Peyer's patch (tissue), 4 donors: ENCODE measurements around the gene PDCD1. TPM values are rescaled to one million over a fixed set of nuclear protein-coding genes. Genes with fewer than 3 reads are reported as not detected.
A peak's percentile ranks its signal among the peaks of the same experiment; 100 is the strongest.

Experiments used
- DNase-seq, 3 donors: peaks; one replicate each; pipeline ENCODE4 v3.0.0-alpha.2; 2017 to 2019
- H3K27ac ChIP-seq, 4 donors: fragments of 200-600 bp; sonication (generic); one replicate each; pipeline ENCODE4 v1.5.1; 2016 to 2019
- H3K27me3 ChIP-seq, 2 donors: fragments of 200-600 bp; sonication (generic); one replicate each; pipeline ENCODE4 v1.5.1; 2019
- H3K36me3 ChIP-seq, 3 donors: fragments of 200-600 bp; sonication (generic); one replicate each; pipeline ENCODE4 v1.5.1; 2016 to 2019
- H3K4me1 ChIP-seq, 4 donors: fragments of 200-600 bp; sonication (generic); one replicate each; pipeline ENCODE4 v1.5.1; 2016 to 2019
- H3K4me3 ChIP-seq, 4 donors: fragments of 200-600 bp; sonication (generic); 1 replicate in 3 of 4; 2 replicates in 1 of 4; pipeline ENCODE4 v1.5.1; 2016 to 2019; ENCODE audit warnings: mild to moderate bottlenecking in 1 of 4
- H3K9me3 ChIP-seq, 4 donors: fragments of 200-600 bp; sonication (generic); one replicate each; pipeline ENCODE4 v1.5.1; 2016 to 2019; ENCODE audit warnings: mild to moderate bottlenecking in 1 of 4
- CTCF ChIP-seq, 6 experiments: fragments of 450-650 bp in 4 of 6; fragments of 200-600 bp in 2 of 6; sonication (generic) in 1 of 6; IDR thresholded peaks; one replicate each; pipeline ENCODE4 v1.5.1; 2017 to 2019; ENCODE audit warnings: antibody characterized with exemption in 6 of 6, mild to moderate bottlenecking in 3 of 6, moderate library complexity in 1 of 6
- POLR2A ChIP-seq, 2 donors: fragments of 450-650 bp; IDR thresholded peaks; one replicate each; pipeline ENCODE4 v1.5.1; 2017; ENCODE audit warnings: antibody characterized with exemption in 2 of 2, mild to moderate bottlenecking in 2 of 2, moderate library complexity in 2 of 2
- total RNA-seq, 4 donors: library from RNA; depleted of rRNA; stranded (reverse); fragments of >200 nt; gene quantifications; one replicate each; pipeline ENCODE4 v1.1.0, GENCODE V29; 2016

Gene PDCD1
- total RNA-seq, 4 donors from 2014 or later: 1.6 to 2.7 TPM; not detected in 2

GRCh38 chr2:241900251-241901017, 41.7 kb upstream of the PDCD1 start:
- H3K36me3 ChIP-seq: no peaks in the 10 kb centered on the region
- H3K9me3 ChIP-seq: no peaks in the 10 kb centered on the region
- TF ChIP-seq POLR2A (IDR thresholded peaks at IDR 0.05): no peak
- TF ChIP-seq CTCF (IDR thresholded peaks at IDR 0.05): no peak
- peak in 2 of 3 donors; percentile 24 to 42 for DNase-seq
- no peaks in the 10 kb centered on the region for H3K4me1 ChIP-seq
- H3K27me3 ChIP-seq: no peaks in the 10 kb centered on the region
- H3K4me3 ChIP-seq: no peak overlapping the region
- H3K27ac ChIP-seq: peak overlapping the region in 1 of 4 donors; percentile 43

- Histone ChIP-seq H3K4me3 (no peak overlapping the region), H3K27ac (peak overlapping the region in 1 of 4 donors; percentile 43), H3K9me3 (no peaks in the 10 kb centered on the region), H3K4me1 (no peaks in the 10 kb centered on the region), H3K36me3 (no peaks in the 10 kb centered on the region), H3K27me3 (no peaks in the 10 kb centered on the region)
- TF ChIP-seq POLR2A (IDR thresholded peaks at IDR 0.05) (no peak), CTCF (IDR thresholded peaks at IDR 0.05) (no peak)
- peak in 2 of 3 donors; percentile 1 to 43 for DNase-seq
Measured at GRCh38 chr2:241898463-241899270, 40.0 kb upstream of the PDCD1 start.

GRCh38 chr2:241897231-241897916, 38.7 kb upstream of the PDCD1 start:
- Histone ChIP-seq H3K36me3 (no peaks in the 10 kb centered on the region), H3K9me3 (no peaks in the 10 kb centered on the region), H3K27ac (no peak overlapping the region), H3K27me3 (no peaks in the 10 kb centered on the region), H3K4me1 (no peaks in the 10 kb centered on the region), H3K4me3 (no peak overlapping the region)
- no peak for TF ChIP-seq CTCF (IDR thresholded peaks at IDR 0.05)
- peak in 2 of 3 donors; percentile 8 to 32 for DNase-seq

- no peak for TF ChIP-seq CTCF (IDR thresholded peaks at IDR 0.05)
- TF ChIP-seq POLR2A (IDR thresholded peaks at IDR 0.05): no peak
- Histone ChIP-seq H3K36me3 (no peaks in the 10 kb centered on the region), H3K4me3 (no peak overlapping the region), H3K9me3 (no peaks in the 10 kb centered on the region), H3K27me3 (no peaks in the 10 kb centered on the region), H3K4me1 (no peaks in the 10 kb centered on the region), H3K27ac (no peak overlapping the region)
- peak in 2 of 3 donors; percentile 21 to 46 for DNase-seq
Measured at GRCh38 chr2:241896746-241897201, 38.1 kb upstream of the PDCD1 start.
